ENCODE measurements around the gene KCNAB3.

The KCNAB3 gene

GRCh38 chr17:7940034-7940433, 10.4 kb upstream of the KCNAB3 start:
- DNase-seq (ENCODE audit: low read depth): no peak

- DNase-seq (ENCODE audit: low read depth): no peak
These were observed 6.2 kb upstream of the KCNAB3 start for GRCh38 chr17:7935859-7936258.

GRCh38 chr17:7932949-7933348, 3.3 kb upstream of the KCNAB3 start:
- DNase-seq (ENCODE audit: low read depth): no peak

GRCh38 chr17:7932483-7932891, 2.8 kb upstream of the KCNAB3 start:
- DNase-seq (ENCODE audit: low read depth): no peak

GRCh38 chr17:7931709-7932482, 2.2 kb upstream of the KCNAB3 start, which contains the start of the genes CNTROB and TRAPPC1:
Gene CNTROB, plus strand, starts transcription at chr17:7932206. Its CDS starts 874 bp downstream, at chr17:7933080.
Gene TRAPPC1, minus strand, starts transcription at chr17:7931946. Its CDS starts 117 bp downstream, at chr17:7931829.
- DNase-seq (ENCODE audit: low read depth): peak; percentile 98

- no peak for DNase-seq (ENCODE audit: low read depth)
These were observed 1.4 kb upstream of the KCNAB3 start for GRCh38 chr17:7930841-7931631.

GRCh38 chr17:7927596-7927995, 2.1 kb downstream of the KCNAB3 start:
- DNase-seq (ENCODE audit: low read depth): no peak

GRCh38 chr17:7922845-7923628, 6.6 kb downstream of the KCNAB3 start:
- DNase-seq (ENCODE audit: low read depth): peak; percentile 76

GRCh38 chr17:7922269-7922844, 7.3 kb downstream of the KCNAB3 start:
- no peak for DNase-seq (ENCODE audit: low read depth)

GRCh38 chr17:7916808-7917207, 12.8 kb downstream of the KCNAB3 start:
- no peak for DNase-seq (ENCODE audit: low read depth)

GRCh38 chr17:7916385-7916682, 13.3 kb downstream of the KCNAB3 start:
- DNase-seq (ENCODE audit: low read depth): no peak

GRCh38 chr17:7915611-7916384, 13.9 kb downstream of the KCNAB3 start, which contains the start of gene RNF227:
Gene RNF227, minus strand, starts transcription at chr17:7916289. Its CDS starts 94 bp downstream, at chr17:7916195.
- DNase-seq (ENCODE audit: low read depth): peak; percentile 70

- DNase-seq (ENCODE audit: low read depth): no peak
These were observed 14.5 kb downstream of the KCNAB3 start for GRCh38 chr17:7915179-7915610.

GRCh38 chr17:7912927-7913524, 16.6 kb downstream of the KCNAB3 start:
- no peak for DNase-seq (ENCODE audit: low read depth)

- no peak for DNase-seq (ENCODE audit: low read depth)
These were observed 18.5 kb downstream of the KCNAB3 start for GRCh38 chr17:7911116-7911515.

- no peak for DNase-seq (ENCODE audit: low read depth)
These were observed 18.9 kb downstream of the KCNAB3 start for GRCh38 chr17:7910711-7911110.

- no peak for DNase-seq (ENCODE audit: low read depth)
These were observed 19.4 kb downstream of the KCNAB3 start for GRCh38 chr17:7910281-7910680.

GRCh38 chr17:7909089-7909488, 20.6 kb downstream of the KCNAB3 start:
- DNase-seq (ENCODE audit: low read depth): no peak

- DNase-seq (ENCODE audit: low read depth): no peak
These were observed 26.2 kb downstream of the KCNAB3 start for GRCh38 chr17:7903154-7904103.

GRCh38 chr17:7897773-7898172, 31.9 kb downstream of the KCNAB3 start:
- DNase-seq (ENCODE audit: low read depth): no peak

Data from activated T-cell treated with anti-CD3 and anti-CD28 coated beads for 1 hour (primary cell).